ENCODE results near the gene CACNA2D4. TPM values are rescaled to one million over a fixed set of nuclear protein-coding genes. Genes with fewer than 3 reads are reported as not detected.

Gene CACNA2D4
- polyA plus RNA-seq, 3 donors = 17.8 to 87.7 (median 22.1) TPM

GRCh38 chr12:1846421-1847405 lies 71.7 kb downstream of the CACNA2D4 start:
- Histone ChIP-seq H3K4me1 (ENCODE audit: control insufficient read depth in 1 of 2, insufficient read depth in 2 of 2, low read length in 2 of 2) (peaks cover 10 to 12% of the 10 kb centered on the region in 2 donors), H3K79me2 (ENCODE audit: insufficient read depth, low read length) (no peaks in the 10 kb centered on the region), H2AFZ (ENCODE audit: insufficient read depth, low read depth, low read length, poor library complexity, severe bottlenecking) (no peak overlapping the region), H3K27ac (ENCODE audit: low read depth in 1 of 2, low read length in 2 of 2) (no peak overlapping the region), H3K4me2 (replicated peaks; ENCODE audit: extremely low read depth, low read length, poor library complexity, severe bottlenecking) (no peak overlapping the region), H3K36me3 (replicated peaks in 1 of 2; ENCODE audit: control insufficient read depth in 1 of 2, insufficient read depth in 2 of 2, low read length in 2 of 2) (no peaks in the 10 kb centered on the region), H3K9me3 (replicated peaks in 1 of 2; ENCODE audit: control insufficient read depth in 1 of 2, insufficient read depth in 1 of 2, low read length in 2 of 2) (no peaks in the 10 kb centered on the region), H4K20me1 (ENCODE audit: insufficient read depth, low read length) (no peaks in the 10 kb centered on the region), H3K27me3 (ENCODE audit: control insufficient read depth in 2 of 2, insufficient read depth in 2 of 2, low read length in 2 of 2) (no peaks in the 10 kb centered on the region), H3K9ac (ENCODE audit: insufficient read depth, low read length, poor library complexity, severe bottlenecking) (no peak overlapping the region), H3K4me3 (replicated peaks in 1 of 3; ENCODE audit: low read depth in 2 of 3, low read length in 3 of 3) (no peak overlapping the region)
- 90% methylated on average over 15 of the region's 24 CpGs for WGBS (ENCODE audit: insufficient coverage)
- TF ChIP-seq CTCF (IDR thresholded peaks at IDR 0.05) = no peak
- H3K36me3 Mint-ChIP-seq = no peaks in the 10 kb centered on the region
- DNase-seq = no peak
- intact Hi-C loops (cut with micrococcal nuclease) = no loop called here
- no peak overlapping the region for H3K27ac Mint-ChIP-seq
- peaks cover 0 to 5% (median 4%) of the 10 kb centered on the region in 3 donors for H3K27me3 Mint-ChIP-seq (ENCODE audit: low read depth in 3 of 3)
- H3K4me1 Mint-ChIP-seq = peaks cover 12% of the 10 kb centered on the region
- peaks cover 0 to 1% (median 0%) of the 10 kb centered on the region in 7 donors for H3K9me3 Mint-ChIP-seq
- H3K4me3 Mint-ChIP-seq = no peak overlapping the region

- Mint-ChIP-seq H3K9me3 (peaks cover 0 to 1% (median 0%) of the 10 kb centered on the region in 7 donors), H3K4me1 (peaks cover 16% of the 10 kb centered on the region)
Observed at GRCh38 chr12:1845886-1846285, 72.6 kb downstream of the CACNA2D4 start.

More at GRCh38 chr12:1845886-1846285, 72.6 kb downstream of the CACNA2D4 start:
- WGBS (ENCODE audit: insufficient coverage) = 80% methylated on average over 2 of the region's 5 CpGs
- no peaks in the 10 kb centered on the region for H3K9me3 ChIP-seq (replicated peaks in 1 of 2; ENCODE audit: control insufficient read depth in 1 of 2, insufficient read depth in 1 of 2, low read length in 2 of 2)
- no peak overlapping the region for H3K4me3 ChIP-seq (replicated peaks in 1 of 3; ENCODE audit: low read depth in 2 of 3, low read length in 3 of 3)
- Mint-ChIP-seq H3K27me3 (ENCODE audit: low read depth in 3 of 3) (peaks cover 0 to 7% (median 4%) of the 10 kb centered on the region in 3 donors), H3K4me3 (no peak overlapping the region), H3K27ac (no peak overlapping the region), H3K36me3 (no peaks in the 10 kb centered on the region)
- no peaks in the 10 kb centered on the region for H3K27me3 ChIP-seq (ENCODE audit: control insufficient read depth in 2 of 2, insufficient read depth in 2 of 2, low read length in 2 of 2)
- H3K79me2 ChIP-seq (ENCODE audit: insufficient read depth, low read length) = no peaks in the 10 kb centered on the region
- H4K20me1 ChIP-seq (ENCODE audit: insufficient read depth, low read length) = no peaks in the 10 kb centered on the region
- H3K27ac ChIP-seq (ENCODE audit: low read depth in 1 of 2, low read length in 2 of 2) = no peak overlapping the region
- H3K9ac ChIP-seq (ENCODE audit: insufficient read depth, low read length, poor library complexity, severe bottlenecking) = no peak overlapping the region
- H3K4me2 ChIP-seq (replicated peaks; ENCODE audit: extremely low read depth, low read length, poor library complexity, severe bottlenecking) = no peak overlapping the region
- intact Hi-C loops (cut with micrococcal nuclease) = no loop called here
- peaks cover 10 to 13% of the 10 kb centered on the region in 2 donors for H3K4me1 ChIP-seq (ENCODE audit: control insufficient read depth in 1 of 2, insufficient read depth in 2 of 2, low read length in 2 of 2)
- no peak overlapping the region for H2AFZ ChIP-seq (ENCODE audit: insufficient read depth, low read depth, low read length, poor library complexity, severe bottlenecking)
- TF ChIP-seq CTCF (IDR thresholded peaks at IDR 0.05) = no peak
- H3K36me3 ChIP-seq (replicated peaks in 1 of 2; ENCODE audit: control insufficient read depth in 1 of 2, insufficient read depth in 2 of 2, low read length in 2 of 2) = no peaks in the 10 kb centered on the region
- no peak for DNase-seq
